CD4-positive, alpha-beta T cell treated with Interleukin-17A for 1 hour (primary cell): ENCODE data around the gene SCAF1.

Source experiments
- DNase-seq: peaks from one replicate; pipeline ENCODE4 v3.0.0-alpha.2; 2020

Gene SCAF1

DNA sequence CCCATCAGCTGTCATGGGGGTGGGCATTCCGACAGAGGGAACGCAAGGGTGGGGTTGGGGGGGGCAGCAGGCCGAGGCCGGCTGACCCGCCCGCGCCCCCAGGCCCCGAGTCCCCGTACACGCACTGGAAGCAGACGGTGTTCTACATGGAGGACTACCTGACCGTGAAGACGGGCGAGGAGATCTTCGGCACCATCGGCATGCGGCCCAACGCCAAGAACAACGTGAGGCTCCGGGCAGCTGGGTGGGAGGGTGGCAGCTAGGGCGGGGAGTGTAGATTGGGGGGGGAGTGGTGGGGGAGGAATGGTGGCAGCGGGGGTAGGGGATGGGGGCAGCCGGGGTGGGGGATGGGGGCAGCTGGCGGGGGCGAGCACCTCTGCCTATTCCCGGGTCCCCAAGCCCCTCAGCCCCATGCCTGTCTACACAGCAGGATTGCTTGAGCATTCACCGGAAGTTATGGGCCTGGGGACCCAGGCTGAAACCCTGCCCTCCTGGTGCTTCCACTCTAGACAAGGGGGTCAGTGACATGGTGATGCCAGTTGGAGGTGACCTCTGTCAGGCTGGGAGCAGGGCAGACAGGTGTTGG is 44.6 kb downstream of the SCAF1 start:
- no peak for DNase-seq

- DNase-seq: no peak
Observed at GRCh38 chr19:49687150-49687549, 45.1 kb downstream of the SCAF1 start.

DNA sequence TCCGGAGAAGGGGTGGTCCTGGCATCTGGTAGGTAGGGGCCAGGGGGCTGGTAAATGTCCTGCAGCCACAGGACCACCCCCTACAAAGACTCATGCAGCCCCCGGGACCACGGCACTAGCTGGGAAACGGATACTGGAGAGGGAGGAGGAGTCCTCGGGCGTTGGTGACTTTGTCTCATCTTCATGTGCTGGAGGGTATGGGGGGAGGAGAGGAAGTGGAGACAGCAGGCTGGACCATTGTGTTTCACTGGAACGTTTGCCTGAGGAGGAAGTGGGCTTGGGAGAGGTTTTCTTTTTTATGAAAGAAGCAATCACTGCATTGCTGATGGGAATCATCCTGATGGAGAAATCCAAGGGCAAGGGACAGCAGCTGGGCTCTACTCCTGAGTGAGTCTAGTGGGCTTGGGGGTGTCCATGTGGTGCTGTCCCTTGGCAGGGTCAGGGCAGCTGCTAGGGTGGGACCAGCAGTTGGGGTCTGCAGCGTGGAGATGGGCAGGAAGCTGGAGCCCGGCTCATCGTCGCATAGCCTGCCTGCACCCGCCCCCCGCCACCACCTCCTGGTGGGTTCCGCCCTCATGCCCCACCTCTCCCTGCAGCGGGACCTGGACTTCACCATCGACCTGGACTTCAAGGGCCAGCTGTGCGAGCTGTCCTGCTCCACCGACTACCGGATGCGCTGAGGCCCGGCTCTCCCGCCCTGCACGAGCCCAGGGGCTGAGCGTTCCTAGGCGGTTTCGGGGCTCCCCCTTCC is 45.7 kb downstream of the SCAF1 start:
- DNase-seq: no peak

- DNase-seq: no peak
Observed at GRCh38 chr19:49688531-49689132, 46.6 kb downstream of the SCAF1 start.

DNA sequence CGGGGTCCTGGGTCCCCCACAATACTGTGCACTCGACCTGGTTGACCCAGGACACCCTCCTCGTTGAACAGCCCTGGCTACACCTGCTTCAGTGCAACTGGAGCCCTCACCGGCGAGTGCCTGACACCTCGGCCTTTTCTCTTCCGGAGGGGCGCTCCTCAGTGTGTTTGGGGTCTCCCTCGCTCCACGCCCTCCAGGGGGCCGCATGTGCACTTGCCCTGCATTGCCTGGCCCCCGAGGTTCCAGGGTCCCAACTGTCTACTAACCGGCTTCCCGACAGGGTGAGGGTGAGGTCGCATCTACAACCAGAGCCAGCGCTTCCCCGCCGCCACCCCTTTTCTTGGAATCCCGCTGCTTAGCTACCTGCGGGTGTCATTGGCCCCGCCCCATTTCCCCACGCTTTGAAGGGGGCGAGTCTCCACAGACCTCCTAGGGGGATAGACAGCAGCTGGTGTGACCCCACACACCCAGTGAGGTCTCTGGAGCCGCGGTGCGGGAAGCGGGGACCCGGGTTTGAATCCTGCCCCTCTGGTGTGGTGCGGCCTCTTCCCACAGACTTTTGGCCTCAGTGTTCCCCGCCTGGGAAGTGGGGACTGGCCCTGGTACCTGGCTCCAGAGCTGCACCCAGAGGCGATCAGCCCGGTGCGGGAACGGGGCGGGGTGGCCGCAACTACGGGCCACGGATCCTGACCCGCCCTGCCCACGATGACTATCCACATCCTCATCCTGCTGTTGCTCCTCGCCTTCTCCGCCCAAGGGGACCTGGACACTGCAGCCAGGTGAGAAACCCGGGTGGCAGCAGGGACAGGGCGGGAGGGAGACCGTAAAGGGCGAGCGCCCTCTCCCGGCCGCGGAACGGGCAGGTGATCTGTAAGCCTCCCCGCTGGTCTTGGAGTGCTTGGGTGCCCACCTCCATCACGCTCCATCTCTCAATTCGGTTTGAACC is 47.4 kb downstream of the SCAF1 start, which contains the start of gene ADM5:
Gene ADM5 (plus strand): TSS at position 462 of the 946 bp plus-strand sequence. CDS start 244 bp downstream, at position 706.
- DNase-seq: peak; percentile 39

- no peak for DNase-seq
Observed at GRCh38 chr19:49690079-49690655, 48.2 kb downstream of the SCAF1 start.

- peak; percentile 69 for DNase-seq
Observed at GRCh38 chr19:49690656-49691242, 48.7 kb downstream of the SCAF1 start, which contains the start of gene CPT1C. CPT1C (plus strand) TSS chr19:49691116; CDS start chr19:49692253, 1,137 bp downstream.

DNA sequence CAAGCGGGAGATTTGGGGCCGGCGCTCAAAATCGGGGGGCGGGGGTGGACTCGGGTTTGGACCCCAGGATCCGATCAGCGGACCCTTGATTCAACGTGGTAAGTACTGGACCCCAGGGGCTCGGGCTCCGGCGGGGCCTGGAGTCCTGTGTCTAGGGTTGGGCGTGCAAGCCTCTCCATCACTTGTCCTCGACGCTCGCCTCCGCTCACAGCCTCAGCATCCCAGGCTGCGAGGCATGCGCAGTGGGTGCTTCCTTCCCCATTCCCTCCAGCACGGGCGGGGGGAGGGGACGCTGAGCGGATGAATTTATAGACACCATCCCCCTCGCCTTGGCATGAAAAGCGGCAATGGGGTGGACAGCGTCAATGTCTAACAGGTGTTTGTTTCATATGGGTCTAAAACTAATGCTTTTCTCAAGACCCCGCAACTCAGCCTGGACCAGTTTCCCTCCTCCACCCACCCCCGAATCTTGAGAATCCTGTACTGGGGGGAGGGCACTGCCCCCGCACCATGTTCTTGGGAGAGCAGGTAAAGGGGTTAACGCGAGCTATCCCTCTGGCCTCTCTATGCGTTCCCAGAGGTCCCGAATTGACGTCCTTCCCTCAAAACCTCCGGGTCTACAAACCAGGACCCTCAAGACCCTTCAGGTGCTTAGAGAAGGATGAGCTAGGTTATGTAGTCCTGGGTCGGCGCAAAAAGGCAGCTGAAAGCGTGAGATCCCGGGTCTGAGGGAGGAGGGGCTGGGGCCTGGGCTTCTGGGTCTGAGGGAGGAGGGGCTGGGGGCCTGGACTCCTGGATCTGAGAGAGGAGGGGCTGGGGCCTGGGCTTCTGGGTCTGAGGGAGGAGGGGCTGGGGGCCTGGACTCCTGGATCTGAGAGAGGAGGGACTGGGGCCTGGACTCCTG is 49.5 kb downstream of the SCAF1 start:
- DNase-seq: no peak

GRCh38 chr19:49692147-49692506 is 50.1 kb downstream of the SCAF1 start:
- DNase-seq: no peak

DNA sequence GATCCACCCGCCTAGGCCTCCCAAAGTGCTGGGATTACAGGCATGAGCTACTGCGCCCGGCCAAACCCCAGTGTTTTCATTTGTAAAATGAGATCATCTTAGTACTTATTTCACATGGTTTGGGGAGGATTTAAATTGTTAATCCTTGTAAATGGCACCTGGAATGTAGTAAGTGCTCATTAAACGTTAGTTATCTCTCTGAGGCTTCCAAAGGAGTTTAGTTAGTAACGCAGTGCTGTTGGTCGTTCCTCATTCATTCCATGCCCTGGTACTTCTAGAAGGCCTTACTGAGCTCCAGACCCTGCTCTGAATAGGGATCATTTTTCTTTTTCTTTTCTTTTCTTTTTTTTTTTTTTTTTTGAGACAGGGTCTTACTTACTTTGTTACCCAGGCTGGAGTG is 54.1 kb downstream of the SCAF1 start:
- no peak for DNase-seq

GRCh38 chr19:49696865-49697264 is 54.9 kb downstream of the SCAF1 start:
- DNase-seq: no peak

- DNase-seq: no peak
Observed at GRCh38 chr19:49699364-49699763, 57.4 kb downstream of the SCAF1 start.

DNA sequence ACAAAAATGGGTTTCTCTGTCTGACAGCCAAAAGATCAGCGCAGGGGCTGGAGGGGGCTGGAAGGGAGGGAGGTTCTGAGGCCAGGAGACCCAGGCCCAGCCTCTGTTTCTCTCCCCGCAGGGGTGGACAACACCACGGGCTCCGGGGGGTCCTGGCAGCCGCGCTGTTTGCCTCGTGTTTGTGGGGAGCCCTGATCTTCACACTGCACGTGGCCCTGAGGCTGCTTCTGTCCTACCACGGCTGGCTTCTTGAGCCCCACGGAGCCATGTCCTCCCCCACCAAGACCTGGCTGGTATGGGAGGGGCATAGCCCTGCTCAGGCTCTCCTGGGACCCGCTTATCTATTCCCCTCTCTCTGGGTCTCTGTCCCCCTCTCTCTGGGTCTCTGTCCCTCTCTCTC is 58.6 kb downstream of the SCAF1 start:
- DNase-seq: no peak

GRCh38 chr19:49701271-49701786 is 59.3 kb downstream of the SCAF1 start:
- no peak for DNase-seq

DNA sequence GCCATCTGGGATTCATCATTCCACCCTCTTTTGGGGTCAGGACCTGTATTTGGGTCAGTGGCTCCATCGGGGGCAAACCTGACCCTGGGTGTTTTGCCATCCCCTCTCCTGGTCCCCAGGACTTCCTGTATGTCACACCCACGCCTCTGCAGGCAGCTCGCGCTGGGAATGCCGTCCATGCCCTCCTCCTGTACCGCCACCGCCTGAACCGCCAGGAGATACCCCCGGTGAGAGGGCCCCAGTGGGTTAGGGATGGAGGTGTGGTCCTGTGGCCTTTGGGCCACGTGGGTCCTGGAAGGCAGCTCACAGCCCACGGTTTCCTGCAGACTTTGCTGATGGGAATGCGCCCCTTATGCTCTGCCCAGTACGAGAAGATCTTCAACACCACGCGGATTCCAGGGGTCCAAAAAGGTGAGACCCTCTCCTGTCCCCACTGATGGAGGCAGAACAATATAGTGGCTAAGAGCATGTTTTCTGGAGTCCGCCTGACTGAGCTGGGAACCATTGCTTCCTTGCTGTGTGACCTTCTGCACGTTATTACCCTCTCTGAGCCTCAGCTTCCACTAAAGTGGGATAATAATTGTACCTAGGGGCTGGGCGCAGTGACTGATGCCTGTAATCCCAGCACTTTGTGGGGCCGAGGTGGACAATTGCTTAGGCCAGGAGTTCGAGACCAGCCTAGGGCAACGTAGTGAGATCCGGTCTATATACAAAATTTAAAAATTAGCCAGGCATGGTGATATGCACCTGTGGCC is 63.1 kb downstream of the SCAF1 start:
- DNase-seq: no peak

DNA sequence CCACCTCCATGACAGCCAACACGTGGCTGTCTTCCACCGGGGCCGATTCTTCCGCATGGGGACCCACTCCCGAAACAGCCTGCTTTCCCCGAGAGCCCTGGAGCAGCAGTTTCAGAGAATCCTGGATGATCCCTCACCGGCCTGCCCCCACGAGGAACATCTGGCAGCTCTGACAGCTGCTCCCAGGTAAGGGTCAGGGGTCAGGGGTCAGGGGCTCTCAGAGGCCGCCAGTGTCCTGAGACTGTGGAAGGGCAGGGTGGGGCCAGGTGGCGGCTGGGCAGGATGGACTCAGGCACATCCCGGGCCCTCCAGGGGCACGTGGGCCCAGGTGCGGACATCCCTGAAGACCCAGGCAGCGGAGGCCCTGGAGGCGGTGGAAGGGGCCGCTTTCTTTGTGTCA is 63.9 kb downstream of the SCAF1 start:
- DNase-seq: no peak
